ENCODE data around the gene DMD. TPM values are rescaled to one million over a fixed set of nuclear protein-coding genes. Genes with fewer than 3 reads are reported as not detected.
A peak's percentile ranks its signal among the peaks of the same experiment; 100 is the strongest.
"Not testable (repeated sequence)": the region's sequence is repeated elsewhere in the genome, so short reads cannot be mapped to it uniquely, and the experiment has no call there.

Gene DMD
- polyA plus RNA-seq, 1 donor from 2014 or later, result 21.6 TPM

GRCh38 chrX:32530802-32531403, 680.4 kb downstream of the DMD start:
- TF ChIP-seq MXI1 (conservative IDR thresholded peaks at IDR 0.05; ENCODE audit: poor library complexity, severe bottlenecking) (no peak), TAF1 (IDR thresholded peaks at IDR 0.05; ENCODE audit: low read depth) (no peak), SMC3 (conservative IDR thresholded peaks at IDR 0.05; ENCODE audit: poor library complexity) (peak; percentile 77), RAD21 (conservative IDR thresholded peaks at IDR 0.05) (peak; percentile 77), EZH2 (IDR thresholded peaks at IDR 0.05; ENCODE audit: borderline replicate concordance, insufficient read depth, low read length, poor library complexity, severe bottlenecking) (no peak), POLR2AphosphoS5 (IDR thresholded peaks at IDR 0.05) (no peak), REST (IDR thresholded peaks at IDR 0.05; ENCODE audit: borderline replicate concordance) (no peak), EP300 (conservative IDR thresholded peaks at IDR 0.05; ENCODE audit: poor library complexity, severe bottlenecking) (no peak), CTCF (IDR thresholded peaks at IDR 0.05; ENCODE audit: poor library complexity, severe bottlenecking) (peak; percentile 70)
- Histone ChIP-seq H3K27ac (ENCODE audit: low read length) (no peak overlapping the region), H3K4me3 (ENCODE audit: low read length) (no peak overlapping the region), H4K20me1 (ENCODE audit: insufficient read depth) (no peaks in the 10 kb centered on the region), H3K36me3 (ENCODE audit: insufficient read depth, low read length) (no peaks in the 10 kb centered on the region), H2AFZ (ENCODE audit: low read depth, low read length) (no peak overlapping the region), H3F3A (ENCODE audit: insufficient read depth, low read length, poor library complexity, severe bottlenecking) (no peaks in the 10 kb centered on the region), H3K79me2 (replicated peaks; ENCODE audit: insufficient read depth, low read length) (no peaks in the 10 kb centered on the region), H3K27me3 (ENCODE audit: insufficient read depth, low read depth, low read length) (no peaks in the 10 kb centered on the region), H3K4me2 (ENCODE audit: low read length) (no peak overlapping the region), H3K9me2 (ENCODE audit: insufficient read depth, low read length) (no peaks in the 10 kb centered on the region), H3K9me3 (ENCODE audit: low read length) (no peaks in the 10 kb centered on the region), H3K9ac (ENCODE audit: low read length) (no peak overlapping the region)

GRCh38 chrX:32528451-32528850, 682.9 kb downstream of the DMD start:
- H3K27me3 ChIP-seq (ENCODE audit: insufficient read depth, low read depth, low read length); H3K9ac ChIP-seq (ENCODE audit: low read length); H3K4me3 ChIP-seq (ENCODE audit: low read length); H3K4me2 ChIP-seq (ENCODE audit: low read length); H2AFZ ChIP-seq (ENCODE audit: low read depth, low read length); H3K9me2 ChIP-seq (ENCODE audit: insufficient read depth, low read length); H3K36me3 ChIP-seq (ENCODE audit: insufficient read depth, low read length); H3K9me3 ChIP-seq (ENCODE audit: low read length); H3F3A ChIP-seq (ENCODE audit: insufficient read depth, low read length, poor library complexity, severe bottlenecking); H3K27ac ChIP-seq (ENCODE audit: low read length); H3K79me2 ChIP-seq (replicated peaks; ENCODE audit: insufficient read depth, low read length); H4K20me1 ChIP-seq (ENCODE audit: insufficient read depth): not testable (repeated sequence)

DNA sequence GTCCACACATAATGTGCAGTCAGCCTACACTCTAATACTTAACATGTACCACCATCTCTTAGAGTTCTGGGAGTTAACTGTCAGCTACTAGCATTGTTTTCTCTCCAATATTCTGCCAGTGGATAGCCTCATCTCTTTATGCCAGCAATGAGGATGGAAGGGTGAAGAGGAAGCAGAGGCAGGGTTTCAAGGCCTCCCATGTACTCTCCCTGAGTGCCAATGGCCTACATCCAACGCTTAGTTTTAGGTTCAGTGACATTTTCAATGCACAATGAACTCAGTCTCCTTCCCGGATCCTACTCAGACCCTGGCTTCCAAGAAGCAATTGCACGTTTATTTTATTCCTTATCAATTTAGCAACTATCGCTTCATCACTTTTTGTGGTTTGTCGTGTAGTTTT, 686.1 kb downstream of the DMD start:
- TF ChIP-seq SMC3 (conservative IDR thresholded peaks at IDR 0.05; ENCODE audit: poor library complexity) (no peak), POLR2AphosphoS5 (IDR thresholded peaks at IDR 0.05) (no peak), EZH2 (IDR thresholded peaks at IDR 0.05; ENCODE audit: borderline replicate concordance, insufficient read depth, low read length, poor library complexity, severe bottlenecking) (no peak), CTCF (IDR thresholded peaks at IDR 0.05; ENCODE audit: poor library complexity, severe bottlenecking) (no peak), MXI1 (conservative IDR thresholded peaks at IDR 0.05; ENCODE audit: poor library complexity, severe bottlenecking) (no peak), TAF1 (IDR thresholded peaks at IDR 0.05; ENCODE audit: low read depth) (no peak), RAD21 (conservative IDR thresholded peaks at IDR 0.05) (no peak), REST (IDR thresholded peaks at IDR 0.05; ENCODE audit: borderline replicate concordance) (no peak), EP300 (conservative IDR thresholded peaks at IDR 0.05; ENCODE audit: poor library complexity, severe bottlenecking) (no peak)
- no peaks in the 10 kb centered on the region for H3K79me2 ChIP-seq (replicated peaks; ENCODE audit: insufficient read depth, low read length)
- no peak overlapping the region for H3K9ac ChIP-seq (ENCODE audit: low read length)
- H3K9me2 ChIP-seq (ENCODE audit: insufficient read depth, low read length), result no peaks in the 10 kb centered on the region
- no peaks in the 10 kb centered on the region for H3F3A ChIP-seq (ENCODE audit: insufficient read depth, low read length, poor library complexity, severe bottlenecking)
- H3K9me3 ChIP-seq (ENCODE audit: low read length), result no peaks in the 10 kb centered on the region
- no peaks in the 10 kb centered on the region for H3K36me3 ChIP-seq (ENCODE audit: insufficient read depth, low read length)
- H4K20me1 ChIP-seq (ENCODE audit: insufficient read depth), result no peaks in the 10 kb centered on the region
- no peak overlapping the region for H3K4me2 ChIP-seq (ENCODE audit: low read length)
- no peaks in the 10 kb centered on the region for H3K27me3 ChIP-seq (ENCODE audit: insufficient read depth, low read depth, low read length)
- no peak overlapping the region for H3K4me3 ChIP-seq (ENCODE audit: low read length)
- no peak overlapping the region for H3K27ac ChIP-seq (ENCODE audit: low read length)
- no peak overlapping the region for H2AFZ ChIP-seq (ENCODE audit: low read depth, low read length)
